ENCODE data around the gene ALKAL2. TPM values are rescaled to one million over a fixed set of nuclear protein-coding genes. Genes with fewer than 3 reads are reported as not detected.
"Not testable (repeated sequence)": the region's sequence is repeated elsewhere in the genome, so short reads cannot be mapped to it uniquely, and the experiment has no call there.

Gene ALKAL2
- 10 to 100 TPM in 1 of 4 donors, 1 to 10 TPM in 3; 1.2 to 15.5 (median 3.4) TPM for total RNA-seq

- TF ChIP-seq POLR2A (IDR thresholded peaks at IDR 0.05), result no peak
- no peak for TF ChIP-seq CTCF (IDR thresholded peaks at IDR 0.05)
- intact Hi-C loops (cut with DNase I; ENCODE audit: low total_unique reads), result no loop called here
- WGBS, 2 donors, result 0 to 2% methylated on average over 2 to 44 of the region's 128 CpGs
- H3K4me3 ChIP-seq (ENCODE audit: low read depth, poor library complexity, severe bottlenecking), result peak within 1 kb of the TSS; percentile 25
- DNase-seq (ENCODE audit: low spot score in 2 of 2), result no peak
Measured at GRCh38 chr2:287911-288757, at the start of gene ALKAL2. Gene ALKAL2, minus strand, starts transcription at chr2:288091. Its CDS starts 256 bp downstream, at chr2:287835.

- DNase-seq (ENCODE audit: low spot score in 2 of 2); intact Hi-C loops (cut with DNase I; ENCODE audit: low total_unique reads): not testable (repeated sequence)
- 96 to 98% methylated on average over 2 of the region's 2 CpGs for WGBS, 2 donors
Measured at GRCh38 chr2:336949-337348, 49.1 kb upstream of the ALKAL2 start.

GRCh38 chr2:336360-336759, 48.5 kb upstream of the ALKAL2 start:
- intact Hi-C loops (cut with DNase I; ENCODE audit: low total_unique reads), result no loop called here
- 85 to 88% methylated on average over 4 of the region's 4 CpGs for WGBS, 2 donors
- no peak for DNase-seq (ENCODE audit: low spot score in 2 of 2)
- TF ChIP-seq CTCF (IDR thresholded peaks at IDR 0.05) (no peak), POLR2A (IDR thresholded peaks at IDR 0.05) (no peak)
- H3K4me3 ChIP-seq (ENCODE audit: low read depth, poor library complexity, severe bottlenecking), result no peak overlapping the region

More at GRCh38 chr2:336949-337348, 49.1 kb upstream of the ALKAL2 start:
- not testable (repeated sequence) for H3K4me3 ChIP-seq (ENCODE audit: low read depth, poor library complexity, severe bottlenecking)

GRCh38 chr2:332592-332991, 44.7 kb upstream of the ALKAL2 start:
- H3K4me3 ChIP-seq (ENCODE audit: low read depth, poor library complexity, severe bottlenecking), result no peak overlapping the region
- no peak for DNase-seq (ENCODE audit: low spot score in 2 of 2)
- intact Hi-C loops (cut with DNase I; ENCODE audit: low total_unique reads), result no loop called here
- 39 to 46% methylated on average over 3 of the region's 3 CpGs for WGBS, 2 donors
- TF ChIP-seq POLR2A (IDR thresholded peaks at IDR 0.05), result no peak
- TF ChIP-seq CTCF (IDR thresholded peaks at IDR 0.05), result no peak

GRCh38 chr2:328761-329160, 40.9 kb upstream of the ALKAL2 start:
- no peak for DNase-seq (ENCODE audit: low spot score in 2 of 2)
- WGBS, 2 donors, result 71 to 79% methylated on average over 4 of the region's 4 CpGs
- intact Hi-C loops (cut with DNase I; ENCODE audit: low total_unique reads), result no loop called here
- no peak overlapping the region for H3K4me3 ChIP-seq (ENCODE audit: low read depth, poor library complexity, severe bottlenecking)
- no peak for TF ChIP-seq POLR2A (IDR thresholded peaks at IDR 0.05)

- intact Hi-C loops (cut with DNase I; ENCODE audit: low total_unique reads), result no loop called here
- 77 to 78% methylated on average over 9 of the region's 9 CpGs for WGBS, 2 donors
Measured at GRCh38 chr2:323035-323434, 35.1 kb upstream of the ALKAL2 start.

More at GRCh38 chr2:323035-323434, 35.1 kb upstream of the ALKAL2 start:
- DNase-seq (ENCODE audit: low spot score in 2 of 2), result no peak
- TF ChIP-seq POLR2A (IDR thresholded peaks at IDR 0.05) (no peak), CTCF (IDR thresholded peaks at IDR 0.05) (no peak)
- H3K4me3 ChIP-seq (ENCODE audit: low read depth, poor library complexity, severe bottlenecking), result no peak overlapping the region

Data from lower leg skin (tissue), 4 donors.